ENCODE measurements around the gene MAP3K7.

- no peak for TF ChIP-seq SIN3A (IDR thresholded peaks at IDR 0.05; ENCODE audit: low read depth)
- TF ChIP-seq POLR2A (IDR thresholded peaks at IDR 0.05; ENCODE audit: borderline replicate concordance, extremely low read depth, insufficient read depth, insufficient read length): no peak
- no peak for TF ChIP-seq RAD21 (IDR thresholded peaks at IDR 0.05; ENCODE audit: low read depth)
- no peak for TF ChIP-seq CTCF (IDR thresholded peaks at IDR 0.05 in 2 of 3, conservative IDR thresholded peaks at IDR 0.05 in 1 of 3; ENCODE audit: borderline replicate concordance in 1 of 3, insufficient read depth in 1 of 3, low read depth in 2 of 3, low read length in 2 of 3)
- TF ChIP-seq SP1 (IDR thresholded peaks at IDR 0.05; ENCODE audit: low read depth): no peak
- TF ChIP-seq EGR1 (IDR thresholded peaks at IDR 0.05; ENCODE audit: low read depth): no peak
Observed at GRCh38 chr6:90484385-90484784, 102.5 kb downstream of the MAP3K7 start.

Data from HCT116 (cell line).